Glutamatergic neuron (in vitro differentiated cells): ENCODE data around the gene ABLIM3. TPM values are rescaled to one million over a fixed set of nuclear protein-coding genes. Genes with fewer than 3 reads are reported as not detected.

Experiments
- DNase-seq: peaks from one replicate; pipeline ENCODE4 v3.0.0; 2022
- H3K27ac Mint-ChIP-seq: one replicate; pipeline ENCODE4 v1.8.0; 2020; ENCODE audit warnings: mild to moderate bottlenecking, mixed read lengths, inconsistent platforms; ENCODE audit not compliant: unreplicated experiment
- H3K27me3 Mint-ChIP-seq: one replicate; pipeline ENCODE4 v1.8.0; 2020; ENCODE audit warnings: mild to moderate bottlenecking, moderate library complexity, mixed read lengths, inconsistent platforms; ENCODE audit not compliant: unreplicated experiment
- H3K36me3 Mint-ChIP-seq: one replicate; pipeline ENCODE4 v1.8.0; 2020; ENCODE audit warnings: mild to moderate bottlenecking, mixed read lengths, inconsistent platforms; ENCODE audit not compliant: unreplicated experiment
- H3K4me1 Mint-ChIP-seq: one replicate; pipeline ENCODE4 v1.8.0; 2020; ENCODE audit warnings: mild to moderate bottlenecking, low read depth, mixed read lengths, inconsistent platforms; ENCODE audit not compliant: unreplicated experiment
- H3K4me3 Mint-ChIP-seq: one replicate; pipeline ENCODE4 v1.8.0; 2020; ENCODE audit warnings: mild to moderate bottlenecking, mixed read lengths, inconsistent platforms; ENCODE audit not compliant: unreplicated experiment
- H3K9me3 Mint-ChIP-seq: one replicate; pipeline ENCODE4 v1.8.0; 2020; ENCODE audit warnings: mild to moderate bottlenecking, moderate library complexity, mixed read lengths, inconsistent platforms; ENCODE audit not compliant: unreplicated experiment
- CTCF ChIP-seq: fragments of 200-600 bp; sonication (generic); IDR thresholded peaks from one replicate; pipeline ENCODE4 v1.5.0; 2021; ENCODE audit not compliant: partially characterized antibody, unreplicated experiment
- total RNA-seq: library from RNA; stranded (reverse); fragmentation: NEBNext Ultra II Directional; extraction: Animal tissue kit (Norgen Biotek cat#: 25700); gene quantifications from one replicate; pipeline ENCODE4 v1.2.1, GENCODE V29; 2021; ENCODE audit not compliant: unreplicated experiment

Gene ABLIM3
- total RNA-seq, 1 donor from 2014 or later, result 19.0 TPM

- DNase-seq, result no peak
- peaks cover 4% of the 10 kb centered on the region for H3K27me3 Mint-ChIP-seq
- no peaks in the 10 kb centered on the region for H3K4me1 Mint-ChIP-seq
- no peak overlapping the region for H3K27ac Mint-ChIP-seq
- H3K9me3 Mint-ChIP-seq, result peaks cover 3% of the 10 kb centered on the region
- no peak overlapping the region for H3K4me3 Mint-ChIP-seq
- no peak for TF ChIP-seq CTCF
- peaks cover 10% of the 10 kb centered on the region for H3K36me3 Mint-ChIP-seq
Observed at GRCh38 chr5:149247726-149248125, 106.4 kb downstream of the ABLIM3 start.

GRCh38 chr5:149251546-149251945, 110.3 kb downstream of the ABLIM3 start:
- Mint-ChIP-seq H3K36me3 (peaks cover 20% of the 10 kb centered on the region), H3K9me3 (peaks cover 3% of the 10 kb centered on the region), H3K27me3 (no peaks in the 10 kb centered on the region), H3K4me1 (no peaks in the 10 kb centered on the region), H3K4me3 (no peak overlapping the region), H3K27ac (no peak overlapping the region)
- no peak for DNase-seq
- TF ChIP-seq CTCF, result no peak

GRCh38 chr5:149254506-149254905, 113.2 kb downstream of the ABLIM3 start:
- no peaks in the 10 kb centered on the region for H3K9me3 Mint-ChIP-seq
- no peaks in the 10 kb centered on the region for H3K4me1 Mint-ChIP-seq
- no peak overlapping the region for H3K27ac Mint-ChIP-seq
- H3K27me3 Mint-ChIP-seq, result no peaks in the 10 kb centered on the region
- no peak overlapping the region for H3K4me3 Mint-ChIP-seq
- peaks cover 14% of the 10 kb centered on the region for H3K36me3 Mint-ChIP-seq
- DNase-seq, result no peak
- TF ChIP-seq CTCF, result no peak

GRCh38 chr5:149256451-149256850, 115.2 kb downstream of the ABLIM3 start:
- peaks cover 14% of the 10 kb centered on the region for H3K36me3 Mint-ChIP-seq
- H3K9me3 Mint-ChIP-seq, result no peaks in the 10 kb centered on the region
- H3K27me3 Mint-ChIP-seq, result no peaks in the 10 kb centered on the region
- H3K4me1 Mint-ChIP-seq, result no peaks in the 10 kb centered on the region
- H3K4me3 Mint-ChIP-seq, result no peak overlapping the region
- H3K27ac Mint-ChIP-seq, result no peak overlapping the region
- no peak for DNase-seq
- TF ChIP-seq CTCF, result no peak

GRCh38 chr5:149257131-149257530, 115.8 kb downstream of the ABLIM3 start:
- no peak overlapping the region for H3K27ac Mint-ChIP-seq
- no peaks in the 10 kb centered on the region for H3K9me3 Mint-ChIP-seq
- no peak overlapping the region for H3K4me3 Mint-ChIP-seq
- H3K4me1 Mint-ChIP-seq, result no peaks in the 10 kb centered on the region
- peaks cover 14% of the 10 kb centered on the region for H3K36me3 Mint-ChIP-seq
- DNase-seq, result no peak
- no peak for TF ChIP-seq CTCF
- peaks cover 6% of the 10 kb centered on the region for H3K27me3 Mint-ChIP-seq
